HepG2 (cell line): ENCODE data around the gene LAMTOR2. TPM values are rescaled to one million over a fixed set of nuclear protein-coding genes. Genes with fewer than 3 reads are reported as not detected.

Experiments used
- ADNP ChIP-seq: sonication (generic); formaldehyde crosslinking; IDR thresholded peaks from 2 replicates; pipeline ENCODE4 v1.4.0; 2020; ENCODE audit warnings: missing genetic modification reagents
- CBFB ChIP-seq: sonication (generic); formaldehyde crosslinking; IDR thresholded peaks from 2 replicates; pipeline ENCODE4 v1.4.0; 2020; ENCODE audit warnings: missing genetic modification reagents
- DRAP1 ChIP-seq: IDR thresholded peaks from 2 replicates; pipeline ENCODE4 v1.6.1; 2016; ENCODE audit warnings: missing genetic modification reagents, missing compliant biosample characterization
- JUNB ChIP-seq: sonication (generic); formaldehyde crosslinking; IDR thresholded peaks from 2 replicates; pipeline ENCODE4 v1.8.0; 2022; ENCODE audit warnings: missing genetic modification reagents, mild to moderate bottlenecking, borderline replicate concordance
- RERE ChIP-seq: IDR thresholded peaks from 2 replicates; pipeline ENCODE4 v1.6.1; 2016; ENCODE audit warnings: low read depth, missing genetic modification reagents, missing compliant biosample characterization
- SMAD1 ChIP-seq: sonication (generic); formaldehyde crosslinking; IDR thresholded peaks from 2 replicates; pipeline ENCODE4 v1.4.0; 2020; ENCODE audit warnings: missing genetic modification reagents, low read depth, mild to moderate bottlenecking, borderline replicate concordance
- TCF7 ChIP-seq: sonication (generic); IDR thresholded peaks from 2 replicates; pipeline ENCODE4 v1.6.1; 2016; ENCODE audit warnings: antibody characterized with exemption, low read depth
- ZBED4 ChIP-seq: sonication (generic); formaldehyde crosslinking; IDR thresholded peaks from 2 replicates; pipeline ENCODE4 v1.4.0; 2020; ENCODE audit warnings: missing genetic modification reagents, borderline replicate concordance
- ZNF20 ChIP-seq: sonication (generic); formaldehyde crosslinking; IDR thresholded peaks from 2 replicates; pipeline ENCODE4 v1.4.0; 2020; ENCODE audit warnings: mild to moderate bottlenecking, moderate library complexity, missing genetic modification reagents
- ZNF296 ChIP-seq: sonication (generic); formaldehyde crosslinking; conservative IDR thresholded peaks from 2 replicates; pipeline ENCODE4 v1.5.0; 2020; ENCODE audit warnings: mild to moderate bottlenecking, missing genetic modification reagents
- ZNF646 ChIP-seq: sonication (generic); formaldehyde crosslinking; IDR thresholded peaks from 2 replicates; pipeline ENCODE4 v1.9.0; 2021; ENCODE audit warnings: mild to moderate bottlenecking, missing genetic modification reagents
- polyA plus RNA-seq, 8 experiments: library from polyadenylated mRNA; depleted of rRNA in 3 of 8; stranded (reverse) in 7 of 8; unstranded in 1 of 8; fragments of >200 nt; fragmentation: Illumina TruSeq in 4 of 8; extraction: Trizol in 4 of 8; gene quantifications; 2 replicates each; pipeline versions ENCODE4 v1.2.1 to v1.2.3, GENCODE V29; 2011 to 2016; ENCODE audit warnings: low read depth in 4 of 8, missing spikeins in 1 of 8, mixed read lengths in 1 of 8; ENCODE audit not compliant: insufficient read depth in 1 of 8
- total RNA-seq, 5 experiments: library from RNA; depleted of rRNA; stranded (reverse); fragments of >200 nt; fragmentation: Illumina TruSeq; extraction: Trizol; gene quantifications; 2 replicates each; pipeline ENCODE4 v1.2.3, GENCODE V29; 2016; ENCODE audit warnings: low read depth in 1 of 5

Gene LAMTOR2
- total and polyA plus RNA-seq, 2 of the 13 experiments (the other 11 are each of a cell fraction or from before 2014, with no cell fraction given): 36.5 to 66.4 TPM

GRCh38 chr1:156086256-156086662 is 31.7 kb downstream of the LAMTOR2 start (continued):
- TF ChIP-seq JUNB (CRISPR knock-in tag): peak; percentile 64; the same call in 1 of the 2 replicates
- TF ChIP-seq ZNF296 (CRISPR knock-in tag): no peak
- TF ChIP-seq TCF7: peak; percentile 75
- no peak for TF ChIP-seq CBFB (CRISPR knock-in tag)
- TF ChIP-seq DRAP1 (CRISPR knock-in tag): peak; percentile 45; the same call in 1 of the 2 replicates
- peak; percentile 91 for TF ChIP-seq ZNF646
- TF ChIP-seq ZNF20 (CRISPR knock-in tag): no peak
- TF ChIP-seq RERE (CRISPR knock-in tag): peak; percentile 76
- TF ChIP-seq ADNP (CRISPR knock-in tag): no peak
- TF ChIP-seq SMAD1: no peak
- peak; percentile 68; the same call in 1 of the 2 replicates for TF ChIP-seq ZBED4 (CRISPR knock-in tag)
